Smooth muscle cell (in vitro differentiated cells): ENCODE results near the gene CCL13. TPM values are rescaled to one million over a fixed set of nuclear protein-coding genes. Genes with fewer than 3 reads are reported as not detected.

Source experiments
- DNase-seq: peaks from one replicate; lab custom pipeline; 2025; ENCODE audit not compliant: unreplicated experiment; lab: John Stamatoyannopoulos, UW
- H2AFZ ChIP-seq: fragments of 200-600 bp; sonication (generic); 2 replicates; pipeline ENCODE4 v1.6.0; 2016; ENCODE audit warnings: antibody characterized with exemption, low read depth, mild to moderate bottlenecking
- H3F3A ChIP-seq: fragments of 200-600 bp; sonication (generic); 2 replicates; pipeline ENCODE4 v1.6.0; 2017; ENCODE audit warnings: antibody characterized with exemption, low read depth
- H3K27ac ChIP-seq: fragments of 200-600 bp; sonication (generic); 2 replicates; pipeline ENCODE4 v1.5.1; 2016; ENCODE audit warnings: low read depth, mild to moderate bottlenecking
- H3K27me3 ChIP-seq: fragments of 200-600 bp; sonication (generic); 2 replicates; pipeline ENCODE4 v1.6.1; 2016; ENCODE audit warnings: low read depth, mild to moderate bottlenecking
- H3K36me3 ChIP-seq: fragments of 200-600 bp; sonication (generic); 2 replicates; pipeline ENCODE4 v1.5.1; 2016; ENCODE audit warnings: low read depth
- H3K4me1 ChIP-seq: fragments of 200-600 bp; sonication (generic); 2 replicates; pipeline ENCODE4 v1.5.1; 2016; ENCODE audit warnings: low read depth
- H3K4me2 ChIP-seq: fragments of 200-600 bp; sonication (generic); 2 replicates; pipeline ENCODE4 v1.6.0; 2016; ENCODE audit warnings: mild to moderate bottlenecking
- H3K4me3 ChIP-seq: fragments of 200-600 bp; sonication (generic); 2 replicates; pipeline ENCODE4 v1.5.1; 2016; ENCODE audit warnings: mild to moderate bottlenecking
- H3K79me2 ChIP-seq: fragments of 200-600 bp; sonication (generic); 2 replicates; pipeline ENCODE4 v1.6.0; 2016; ENCODE audit warnings: low read depth, mild to moderate bottlenecking
- H3K9ac ChIP-seq: fragments of 200-600 bp; sonication (generic); 2 replicates; pipeline ENCODE4 v1.6.0; 2016; ENCODE audit warnings: low read depth
- H3K9me3 ChIP-seq: fragments of 200-600 bp; sonication (generic); replicated peaks from 2 replicates; pipeline ENCODE4 v1.5.1; 2016; ENCODE audit warnings: low read depth
- H4K20me1 ChIP-seq: fragments of 200-600 bp; sonication (generic); 2 replicates; pipeline ENCODE4 v1.6.0; 2016; ENCODE audit warnings: low read depth
- CTCF ChIP-seq: fragments of 200-600 bp; sonication (generic); IDR thresholded peaks from 2 replicates; pipeline ENCODE4 v1.5.1; 2017; ENCODE audit warnings: borderline replicate concordance, mild to moderate bottlenecking, antibody characterized with exemption; ENCODE audit not compliant: insufficient read depth, poor library complexity, severe bottlenecking
- WGBS: methylation state at CpG from one replicate; pipeline ENCODE4 v1.1.7; 2016; ENCODE audit warnings: low lambda C conversion rate; 5-methylcytosine and 5-hydroxymethylcytosine counted together
- polyA plus RNA-seq: library from polyadenylated mRNA; unstranded; fragments of >200 nt; fragmentation: Nextera tagmentation; extraction: Ambion mirVana; gene quantifications from 2 replicates; pipeline ENCODE4 v1.2.1, GENCODE V29; 2016
- total RNA-seq: library from RNA; depleted of rRNA; stranded (reverse); fragments of >200 nt; gene quantifications from 2 replicates; pipeline ENCODE4 v1.2.3, GENCODE V29; 2014

CCL13 gene
- total and polyA plus RNA-seq, 2 experiments from 2014 or later: not detected

- Histone ChIP-seq H3K36me3 (no peaks in the 10 kb centered on the region), H4K20me1 (no peaks in the 10 kb centered on the region), H3K9ac (no peak overlapping the region), H3K9me3 (no peaks in the 10 kb centered on the region), H3F3A (no peaks in the 10 kb centered on the region), H3K27me3 (no peaks in the 10 kb centered on the region), H2AFZ (no peak overlapping the region), H3K4me1 (no peaks in the 10 kb centered on the region), H3K4me2 (no peak overlapping the region), H3K79me2 (no peaks in the 10 kb centered on the region), H3K4me3 (no peak overlapping the region), H3K27ac (no peak overlapping the region)
- TF ChIP-seq CTCF: no peak
- DNase-seq: no peak
- 61% methylated on average over 4 of the region's 4 CpGs for WGBS
Measured at GRCh38 chr17:34368946-34369500, 12.7 kb downstream of the CCL13 start.

DNA sequence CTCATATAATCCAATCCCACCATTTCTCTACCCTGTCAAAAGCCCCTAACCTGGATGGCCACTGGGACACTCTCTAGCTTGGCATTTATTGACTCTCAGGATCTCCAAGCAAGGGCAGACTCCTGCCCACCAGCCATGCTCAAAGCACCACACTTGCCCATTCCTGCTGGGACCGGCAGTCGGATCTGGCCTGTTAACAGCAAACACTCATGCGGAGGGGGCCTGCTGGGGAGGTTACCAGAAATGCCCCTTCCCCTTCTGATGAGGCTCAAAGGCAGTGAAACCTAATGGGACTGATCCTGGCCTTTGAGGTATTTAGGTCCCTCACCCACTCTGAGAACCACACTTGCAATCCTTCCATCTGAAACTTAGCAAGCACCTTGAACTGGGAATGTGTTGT lies 13.3 kb downstream of the CCL13 start:
- no peak for DNase-seq
- H4K20me1 ChIP-seq: no peaks in the 10 kb centered on the region
- H3K4me3 ChIP-seq: no peak overlapping the region
- no peak overlapping the region for H3K27ac ChIP-seq
- H3K9ac ChIP-seq: no peak overlapping the region
- H3F3A ChIP-seq: no peaks in the 10 kb centered on the region
- no peaks in the 10 kb centered on the region for H3K4me1 ChIP-seq
- H3K36me3 ChIP-seq: no peaks in the 10 kb centered on the region
- H3K9me3 ChIP-seq: no peaks in the 10 kb centered on the region
- H3K79me2 ChIP-seq: no peaks in the 10 kb centered on the region
- 84% methylated on average over 3 of the region's 3 CpGs for WGBS
- no peaks in the 10 kb centered on the region for H3K27me3 ChIP-seq
- no peak overlapping the region for H2AFZ ChIP-seq
- TF ChIP-seq CTCF: no peak
- no peak overlapping the region for H3K4me2 ChIP-seq

- Histone ChIP-seq H2AFZ (no peak overlapping the region), H3K4me1 (no peaks in the 10 kb centered on the region), H3F3A (no peaks in the 10 kb centered on the region), H3K27ac (no peak overlapping the region), H3K79me2 (no peaks in the 10 kb centered on the region), H3K4me3 (no peak overlapping the region), H3K9me3 (no peaks in the 10 kb centered on the region), H3K9ac (no peak overlapping the region), H3K4me2 (no peak overlapping the region), H4K20me1 (no peaks in the 10 kb centered on the region), H3K27me3 (no peaks in the 10 kb centered on the region), H3K36me3 (no peaks in the 10 kb centered on the region)
- 89% methylated on average over 5 of the region's 5 CpGs for WGBS
- TF ChIP-seq CTCF: no peak
- DNase-seq: no peak
Measured at GRCh38 chr17:34370376-34370996, 14.2 kb downstream of the CCL13 start.

DNA sequence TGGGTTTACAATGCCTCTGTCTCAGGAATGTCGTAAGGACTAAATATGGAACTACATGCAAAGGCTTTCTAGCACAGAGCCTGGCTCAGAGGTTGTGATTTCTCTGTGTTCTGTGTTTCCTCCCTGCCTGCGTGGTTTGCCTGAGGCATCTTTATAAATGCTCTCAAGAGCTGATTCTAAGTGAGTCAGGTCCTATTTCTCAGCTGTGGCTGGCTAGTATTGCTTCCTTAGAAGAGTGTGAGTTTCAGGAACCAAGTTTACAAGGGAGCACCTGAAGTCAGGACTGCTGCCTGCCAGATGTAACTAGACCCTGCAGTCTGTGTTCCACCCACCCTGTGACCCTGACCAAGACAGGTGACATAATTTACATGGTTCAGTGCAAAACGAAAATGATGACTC lies 14.7 kb downstream of the CCL13 start:
- WGBS: 43% methylated on average over 3 of the region's 3 CpGs
- no peaks in the 10 kb centered on the region for H3K27me3 ChIP-seq
- no peaks in the 10 kb centered on the region for H3K9me3 ChIP-seq
- no peaks in the 10 kb centered on the region for H3K4me1 ChIP-seq
- no peak overlapping the region for H2AFZ ChIP-seq
- no peaks in the 10 kb centered on the region for H3F3A ChIP-seq
- no peak overlapping the region for H3K9ac ChIP-seq
- TF ChIP-seq CTCF: no peak
- H3K4me2 ChIP-seq: no peak overlapping the region
- no peak overlapping the region for H3K4me3 ChIP-seq
- H3K27ac ChIP-seq: peak overlapping the region; percentile 17
- DNase-seq: no peak
- H3K79me2 ChIP-seq: no peaks in the 10 kb centered on the region
- no peaks in the 10 kb centered on the region for H4K20me1 ChIP-seq
- H3K36me3 ChIP-seq: no peaks in the 10 kb centered on the region
